ENCODE results near the gene TMEM258. TPM values are rescaled to one million over a fixed set of nuclear protein-coding genes. Genes with fewer than 3 reads are reported as not detected.
A peak's percentile ranks its signal among the peaks of the same experiment; 100 is the strongest.

TMEM258 gene
- total and polyA plus RNA-seq, 2 of the 4 experiments (the other 2 are of a cell fraction): 107 to 280 TPM

GRCh38 chr11:61817471-61818202 lies 25.2 kb upstream of the TMEM258 start:
- Histone ChIP-seq H3K56ac (ENCODE audit: extremely low read depth, insufficient read depth, low read length) (peak overlapping the region; percentile 81; the same call in 1 of the 2 replicates), H3K27ac (ENCODE audit: insufficient read depth, low read length) (no peak overlapping the region; the same call in 1 of the 2 replicates), H3K36me3 (ENCODE audit: control insufficient read depth, insufficient read depth, low read length) (peaks cover 6% of the 10 kb centered on the region), H3K18ac (ENCODE audit: low read depth, low read length) (peak overlapping the region; percentile 76; the same call in 1 of the 2 replicates), H2BK20ac (ENCODE audit: low read depth, low read length) (0 out of 2 replicates have a peak overlapping the region, but pooled peaks have one; percentile 7), H4K91ac (ENCODE audit: insufficient read depth, low read depth, low read length) (peak overlapping the region; percentile 89), H3K9me1 (ENCODE audit: insufficient read depth, low read length) (peaks cover 9% of the 10 kb centered on the region; the same call in 1 of the 2 replicates), H3K14ac (replicated peaks; ENCODE audit: low read depth, low read length) (peak overlapping the region; percentile 95; the same call in 1 of the 2 replicates), H2AK5ac (ENCODE audit: low read depth, low read length) (no peak overlapping the region), H4K8ac (ENCODE audit: low read depth in 2 of 2, low read length in 2 of 2) (peak overlapping the region; percentile 68 to 94), H2AFZ (replicated peaks; ENCODE audit: low read length, poor library complexity) (no peak overlapping the region), H2BK5ac (ENCODE audit: low read depth, low read length, poor library complexity, severe bottlenecking) (no peak overlapping the region), H3K4ac (ENCODE audit: low read depth, low read length) (peak overlapping the region; percentile 96), H3K4me2 (ENCODE audit: low read depth, low read length) (peak overlapping the region; percentile 95), H4K20me1 (ENCODE audit: insufficient read depth, low read length) (no peaks in the 10 kb centered on the region; the same call in 1 of the 2 replicates), H2AK9ac (replicated peaks; ENCODE audit: low read depth, low read length, poor library complexity) (peak overlapping the region; percentile 97), H3K9ac (ENCODE audit: low read depth, low read length) (peak overlapping the region; percentile 80), H3K27me3 (ENCODE audit: control insufficient read depth, insufficient read depth, low read length) (no peaks in the 10 kb centered on the region), H3K4me1 (ENCODE audit: control insufficient read depth, insufficient read depth, low read length) (peaks cover 5% of the 10 kb centered on the region; the same call in 1 of the 2 replicates), H3K9me3 (ENCODE audit: control insufficient read depth, insufficient read depth, low read length) (no peaks in the 10 kb centered on the region), H3K4me3 (ENCODE audit: insufficient read depth, low read depth, low read length) (peak overlapping the region; percentile 86), H4K5ac (ENCODE audit: low read depth, low read length) (peak overlapping the region; percentile 93; the same call in 1 of the 2 replicates), H3K79me1 (ENCODE audit: low read depth in 1 of 2, low read length in 2 of 2) (peaks cover 7 to 32% of the 10 kb centered on the region in 2 experiments; a peak in 3 of 4 replicates), H3K23ac (ENCODE audit: low read depth, low read length) (peak overlapping the region; percentile 85; the same call in 1 of the 2 replicates), H2BK120ac (ENCODE audit: low read depth, low read length) (peak overlapping the region; percentile 67; the same call in 1 of the 2 replicates), H2BK15ac (ENCODE audit: low read depth, low read length) (no peak overlapping the region)
- ATAC-seq (ENCODE audit: low read depth) (no peak), DNase-seq (no peak)
- TSS peak; percentile 33 for BruUV-seq (replicated peaks)
- 67% methylated on average over 1 of the region's 6 CpGs; no CpG with 5 or more reads in 1 of the 2 experiments for WGBS, 2 experiments (ENCODE audit: extremely low coverage in 2 of 2, insufficient read length in 1 of 2)
- CTCF ChIA-PET: interaction anchor here (1.2 to 1.5 kb wide), 3 partner anchors 10 to 21 kb away, joined by 3 to 5 read pairs (median 4); partner anchors contain the start of gene FADS2
- POLR2A ChIA-PET (ENCODE audit: unreplicated experiment): no interaction called here
- dilution Hi-C loops (cut with HindIII; ENCODE audit: low sequenced_read_pairs, unreplicated experiment) (no loop called here), in situ Hi-C loops (cut with MboI; ENCODE audit: low sequenced_read_pairs) (no loop called here), intact Hi-C loops (cut with micrococcal nuclease) (no loop called here)
- TF ChIP-seq MXI1 (IDR thresholded peaks at IDR 0.05; ENCODE audit: borderline replicate concordance, low read depth, low read length) (no peak), NFE2L2 (IDR thresholded peaks at IDR 0.05; ENCODE audit: low read depth, low read length) (no peak), POLR2A (IDR thresholded peaks at IDR 0.05; ENCODE audit: low read depth, low read length) (no peak), BHLHE40 (IDR thresholded peaks at IDR 0.05; ENCODE audit: low read depth, low read length) (no peak), CEBPB (IDR thresholded peaks at IDR 0.05; ENCODE audit: low read depth, low read length) (no peak), RCOR1 (IDR thresholded peaks at IDR 0.05; ENCODE audit: insufficient replicate concordance, low read length) (no peak), CHD1 (IDR thresholded peaks at IDR 0.05; ENCODE audit: low read depth, low read length) (no peak), USF2 (IDR thresholded peaks at IDR 0.05; ENCODE audit: low read depth, low read length) (no peak), FOS (IDR thresholded peaks at IDR 0.05; ENCODE audit: low read depth, low read length) (no peak)

Measured in IMR-90 (cell line).